T-helper 1 cell treated with Interleukin-12 subunit alpha and Interleukin-12 subunit beta and Interleukin-4 antibody, amounts not matched to agents 30 μg/mL and 1 μg/mL, for 36 hours (primary cell): Measurements from ENCODE around the gene INPP5B.

Source experiments
- H3K27ac Mint-ChIP-seq: one replicate; pipeline ENCODE4 v1.8.0; 2021; ENCODE audit warnings: mild to moderate bottlenecking, mixed read lengths
- H3K27me3 Mint-ChIP-seq: one replicate; pipeline ENCODE4 v1.8.0; 2021; ENCODE audit warnings: low read depth, mixed read lengths
- H3K36me3 Mint-ChIP-seq: one replicate; pipeline ENCODE4 v1.8.0; 2021; ENCODE audit warnings: low read depth, mixed read lengths
- H3K4me1 Mint-ChIP-seq: one replicate; pipeline ENCODE4 v1.8.0; 2021; ENCODE audit warnings: low read depth, mixed read lengths
- H3K4me3 Mint-ChIP-seq: one replicate; pipeline ENCODE4 v1.8.0; 2021; ENCODE audit warnings: mild to moderate bottlenecking, moderate library complexity, mixed read lengths
- H3K9me3 Mint-ChIP-seq: one replicate; pipeline ENCODE4 v1.8.0; 2021; ENCODE audit warnings: mixed read lengths

Gene INPP5B

GRCh38 chr1:37831809-37832208, 115.0 kb downstream of the INPP5B start:
- H3K4me3 Mint-ChIP-seq: no peak overlapping the region
- H3K27me3 Mint-ChIP-seq: no peaks in the 10 kb centered on the region
- H3K9me3 Mint-ChIP-seq: no peaks in the 10 kb centered on the region
- no peak overlapping the region for H3K27ac Mint-ChIP-seq
- H3K4me1 Mint-ChIP-seq: peaks cover 4% of the 10 kb centered on the region
- peaks cover 30% of the 10 kb centered on the region for H3K36me3 Mint-ChIP-seq

GRCh38 chr1:37831109-37831508, 115.7 kb downstream of the INPP5B start:
- H3K4me1 Mint-ChIP-seq: peaks cover 4% of the 10 kb centered on the region
- H3K36me3 Mint-ChIP-seq: peaks cover 30% of the 10 kb centered on the region
- no peaks in the 10 kb centered on the region for H3K9me3 Mint-ChIP-seq
- H3K27ac Mint-ChIP-seq: no peak overlapping the region
- H3K4me3 Mint-ChIP-seq: no peak overlapping the region
- no peaks in the 10 kb centered on the region for H3K27me3 Mint-ChIP-seq

GRCh38 chr1:37828410-37829074, 118.3 kb downstream of the INPP5B start:
- H3K27ac Mint-ChIP-seq: no peak overlapping the region
- no peaks in the 10 kb centered on the region for H3K27me3 Mint-ChIP-seq
- no peak overlapping the region for H3K4me3 Mint-ChIP-seq
- H3K9me3 Mint-ChIP-seq: no peaks in the 10 kb centered on the region
- H3K36me3 Mint-ChIP-seq: peaks cover 18% of the 10 kb centered on the region
- peaks cover 6% of the 10 kb centered on the region for H3K4me1 Mint-ChIP-seq

GRCh38 chr1:37825506-37825905, 121.3 kb downstream of the INPP5B start:
- no peaks in the 10 kb centered on the region for H3K27me3 Mint-ChIP-seq
- no peak overlapping the region for H3K27ac Mint-ChIP-seq
- H3K9me3 Mint-ChIP-seq: no peaks in the 10 kb centered on the region
- peaks cover 4% of the 10 kb centered on the region for H3K4me1 Mint-ChIP-seq
- H3K4me3 Mint-ChIP-seq: no peak overlapping the region
- peaks cover 28% of the 10 kb centered on the region for H3K36me3 Mint-ChIP-seq

GRCh38 chr1:37824001-37824400, 122.9 kb downstream of the INPP5B start:
- no peak overlapping the region for H3K27ac Mint-ChIP-seq
- no peaks in the 10 kb centered on the region for H3K9me3 Mint-ChIP-seq
- peaks cover 32% of the 10 kb centered on the region for H3K36me3 Mint-ChIP-seq
- no peak overlapping the region for H3K4me3 Mint-ChIP-seq
- no peaks in the 10 kb centered on the region for H3K27me3 Mint-ChIP-seq
- H3K4me1 Mint-ChIP-seq: peaks cover 4% of the 10 kb centered on the region

- no peaks in the 10 kb centered on the region for H3K27me3 Mint-ChIP-seq
- H3K9me3 Mint-ChIP-seq: no peaks in the 10 kb centered on the region
- no peak overlapping the region for H3K4me3 Mint-ChIP-seq
- peaks cover 30% of the 10 kb centered on the region for H3K36me3 Mint-ChIP-seq
- H3K27ac Mint-ChIP-seq: peak overlapping the region; percentile 60
- peaks cover 4% of the 10 kb centered on the region for H3K4me1 Mint-ChIP-seq
These were observed 123.7 kb downstream of the INPP5B start for GRCh38 chr1:37822906-37823815.

GRCh38 chr1:37821481-37821880, 125.4 kb downstream of the INPP5B start:
- peaks cover 4% of the 10 kb centered on the region for H3K4me1 Mint-ChIP-seq
- no peak overlapping the region for H3K27ac Mint-ChIP-seq
- H3K9me3 Mint-ChIP-seq: no peaks in the 10 kb centered on the region
- no peaks in the 10 kb centered on the region for H3K27me3 Mint-ChIP-seq
- peaks cover 27% of the 10 kb centered on the region for H3K36me3 Mint-ChIP-seq
- no peak overlapping the region for H3K4me3 Mint-ChIP-seq

- Mint-ChIP-seq H3K4me1 (no peaks in the 10 kb centered on the region), H3K27ac (no peak overlapping the region), H3K36me3 (peaks cover 21% of the 10 kb centered on the region), H3K9me3 (no peaks in the 10 kb centered on the region), H3K27me3 (no peaks in the 10 kb centered on the region), H3K4me3 (no peak overlapping the region)
These were observed 129.4 kb downstream of the INPP5B start for GRCh38 chr1:37817481-37817880.

- Mint-ChIP-seq H3K4me1 (peaks cover 8% of the 10 kb centered on the region), H3K4me3 (no peak overlapping the region), H3K9me3 (no peaks in the 10 kb centered on the region), H3K27me3 (no peaks in the 10 kb centered on the region), H3K36me3 (peaks cover 12% of the 10 kb centered on the region), H3K27ac (no peak overlapping the region)
These were observed 132.6 kb downstream of the INPP5B start for GRCh38 chr1:37814252-37814651.

GRCh38 chr1:37813529-37814145, 133.2 kb downstream of the INPP5B start:
- no peaks in the 10 kb centered on the region for H3K27me3 Mint-ChIP-seq
- H3K36me3 Mint-ChIP-seq: peaks cover 12% of the 10 kb centered on the region
- H3K4me1 Mint-ChIP-seq: peaks cover 11% of the 10 kb centered on the region
- H3K4me3 Mint-ChIP-seq: no peak overlapping the region
- no peaks in the 10 kb centered on the region for H3K9me3 Mint-ChIP-seq
- no peak overlapping the region for H3K27ac Mint-ChIP-seq

- Mint-ChIP-seq H3K27me3 (no peaks in the 10 kb centered on the region), H3K4me3 (no peak overlapping the region), H3K36me3 (peaks cover 13% of the 10 kb centered on the region), H3K4me1 (peaks cover 17% of the 10 kb centered on the region), H3K27ac (no peak overlapping the region), H3K9me3 (no peaks in the 10 kb centered on the region)
These were observed 135.7 kb downstream of the INPP5B start for GRCh38 chr1:37811027-37811655.
